B cell (primary cell): Measurements from ENCODE around the gene KCTD14. TPM values are rescaled to one million over a fixed set of nuclear protein-coding genes. Genes with fewer than 3 reads are reported as not detected.

Experiments
- ATAC-seq: fragments of 200-7000 bp; cut with Tn5 transposase; one replicate; pipeline ENCODE4 v1.10.0; 2021; ENCODE audit warnings: low read depth, mild to moderate bottlenecking, moderate number of reproducible peaks, moderate library complexity
- CTCF ChIA-PET: fragments of 350-600 bp; sonication (Branson Sonifier 250); formaldehyde crosslinking; loops from one replicate; lab custom pipeline; 2021; ENCODE audit warnings: antibody characterized with exemption, inconsistent platforms; lab: Charles Lee
- POLR2A ChIA-PET: fragments of 350-600 bp; sonication (Branson Sonifier 250); formaldehyde crosslinking; loops from one replicate; lab custom pipeline; 2021; ENCODE audit warnings: antibody characterized with exemption; lab: Charles Lee
- DNase-seq: peaks from one replicate; pipeline ENCODE4 v3.0.0; 2013
- H2AFZ ChIP-seq: 2 replicates; pipeline ENCODE4 v1.6.1; 2012; ENCODE audit warnings: mild to moderate bottlenecking, low read depth, low read length; ENCODE audit not compliant: insufficient read depth, poor library complexity, severe bottlenecking
- H3K27ac ChIP-seq, 2 donors: 1 replicate in 1 of 2; 2 replicates in 1 of 2; pipeline ENCODE4 v1.5.1; 2012 to 2013; ENCODE audit warnings: low read length in 2 of 2, mild to moderate bottlenecking in 2 of 2, moderate library complexity in 1 of 2
- H3K27me3 ChIP-seq, 4 experiments: fragments of 200-600 bp in 1 of 4; sonication (generic) in 1 of 4; replicated peaks in 1 of 4; 1 replicate in 2 of 4; 2 replicates in 2 of 4; pipeline versions ENCODE4 v1.6.1 to v1.7.0; 2013 to 2016; ENCODE audit warnings: low read length in 3 of 4, mild to moderate bottlenecking in 2 of 4, mixed read lengths in 1 of 4, moderate library complexity in 1 of 4; ENCODE audit not compliant: insufficient read depth in 4 of 4, control insufficient read depth in 3 of 4; ENCODE audit errors: control extremely low read depth in 1 of 4
- H3K36me3 ChIP-seq, 2 experiments: replicated peaks in 1 of 2; 1 replicate in 1 of 2; 2 replicates in 1 of 2; pipeline versions ENCODE4 v1.6.1 to v1.7.1; 2013; ENCODE audit warnings: low read length in 1 of 2; ENCODE audit not compliant: insufficient read depth in 2 of 2, control insufficient read depth in 1 of 2; ENCODE audit errors: control extremely low read depth in 1 of 2, extremely low read depth in 1 of 2
- H3K4me1 ChIP-seq, 2 donors: fragments of 200-600 bp in 1 of 2; sonication (generic) in 1 of 2; 1 replicate in 1 of 2; 2 replicates in 1 of 2; pipeline versions ENCODE4 v1.5.1 to v1.6.1; 2013 to 2017; ENCODE audit warnings: low read length in 2 of 2; ENCODE audit not compliant: control insufficient read depth in 2 of 2, insufficient read depth in 2 of 2
- H3K4me2 ChIP-seq: replicated peaks from 2 replicates; pipeline ENCODE3; 2012; ENCODE audit warnings: mild to moderate bottlenecking, low read depth, low read length; ENCODE audit not compliant: poor library complexity, severe bottlenecking
- H3K4me3 ChIP-seq, 5 experiments: fragments of 200-600 bp in 1 of 5; sonication (generic) in 1 of 5; 1 replicate in 3 of 5; 2 replicates in 2 of 5; pipeline versions ENCODE4 v1.5.1 to v1.7.0; 2011 to 2016; ENCODE audit warnings: low read length in 4 of 5, mild to moderate bottlenecking in 4 of 5, low read depth in 2 of 5, control low read depth in 1 of 5, moderate library complexity in 1 of 5; ENCODE audit not compliant: insufficient read depth in 1 of 5; ENCODE audit errors: control extremely low read depth in 1 of 5, extremely low read depth in 1 of 5
- H3K79me2 ChIP-seq: fragments of 200-600 bp; sonication (generic); one replicate; pipeline ENCODE4 v1.6.0; 2016; ENCODE audit warnings: low read length; ENCODE audit not compliant: control insufficient read depth, insufficient read depth
- H3K9ac ChIP-seq: fragments of 200-600 bp; sonication (generic); 2 replicates; pipeline ENCODE4 v1.6.1; 2017; ENCODE audit warnings: mild to moderate bottlenecking, low read length, moderate library complexity
- H3K9me3 ChIP-seq, 3 donors: one replicate each; pipeline versions ENCODE4 v1.6.1 to v1.7.1; 2013; ENCODE audit warnings: low read length in 2 of 3; ENCODE audit not compliant: control insufficient read depth in 2 of 3, insufficient read depth in 1 of 3; ENCODE audit errors: control extremely low read depth in 1 of 3
- H4K20me1 ChIP-seq: 2 replicates; pipeline ENCODE4 v1.6.0; 2012; ENCODE audit warnings: mild to moderate bottlenecking, low read length; ENCODE audit not compliant: insufficient read depth, control insufficient read depth, poor library complexity, severe bottlenecking
- H3K27ac Mint-ChIP-seq: one replicate; pipeline ENCODE4 v1.8.0; 2021; ENCODE audit warnings: mixed read lengths
- H3K27me3 Mint-ChIP-seq: one replicate; pipeline ENCODE4 v1.8.0; 2021; ENCODE audit warnings: mixed read lengths
- H3K4me1 Mint-ChIP-seq: one replicate; pipeline ENCODE4 v1.8.0; 2021; ENCODE audit warnings: mixed read lengths
- H3K4me3 Mint-ChIP-seq: one replicate; pipeline ENCODE4 v1.8.0; 2021; ENCODE audit warnings: mixed read lengths
- H3K9me3 Mint-ChIP-seq: one replicate; pipeline ENCODE4 v1.8.0; 2022; ENCODE audit warnings: mixed read lengths; ENCODE audit not compliant: insufficient read depth
- EZH2 ChIP-seq: IDR thresholded peaks from 2 replicates; pipeline ENCODE4 v1.6.1; 2012; ENCODE audit warnings: borderline replicate concordance, low read depth, mild to moderate bottlenecking, moderate library complexity, low read length; ENCODE audit not compliant: insufficient read depth, poor library complexity, severe bottlenecking
- WGBS: methylation state at CpG from one replicate; pipeline ENCODE4 v1.1.5; 2013; ENCODE audit warnings: missing lambda C conversion rate; ENCODE audit not compliant: insufficient coverage; 5-methylcytosine and 5-hydroxymethylcytosine counted together
- intact Hi-C: fragments of 100-400 bp; cut with micrococcal nuclease; formaldehyde crosslinking; loops from one replicate; pipeline ENCODE4 v1.10.0; 2022
- polyA plus RNA-seq: library from polyadenylated mRNA; depleted of rRNA; stranded (reverse); fragments of >200 nt; gene quantifications from 2 replicates; pipeline ENCODE4 v1.2.3, GENCODE V29; 2012
- total RNA-seq, 2 donors: library from RNA; stranded (reverse); fragments of 120-200 nt in 1 of 2; gene quantifications; 1 replicate in 1 of 2; 2 replicates in 1 of 2; pipeline versions ENCODE4 v1.2.3 to v1.2.4, GENCODE V29; 2013 to 2022
- TF ChIP-seq, protein P1 (sequence below): fragments of 200-600 bp; IDR thresholded peaks from one replicate; pipeline ENCODE4 v1.8.0; 2022; ENCODE audit warnings: antibody characterized with exemption, mild to moderate bottlenecking

Gene KCTD14
- total and polyA plus RNA-seq, 2 donors (not counting 1 experiment from before 2014, with no cell fraction given), result 0.18 TPM; not detected in 1

DNA sequence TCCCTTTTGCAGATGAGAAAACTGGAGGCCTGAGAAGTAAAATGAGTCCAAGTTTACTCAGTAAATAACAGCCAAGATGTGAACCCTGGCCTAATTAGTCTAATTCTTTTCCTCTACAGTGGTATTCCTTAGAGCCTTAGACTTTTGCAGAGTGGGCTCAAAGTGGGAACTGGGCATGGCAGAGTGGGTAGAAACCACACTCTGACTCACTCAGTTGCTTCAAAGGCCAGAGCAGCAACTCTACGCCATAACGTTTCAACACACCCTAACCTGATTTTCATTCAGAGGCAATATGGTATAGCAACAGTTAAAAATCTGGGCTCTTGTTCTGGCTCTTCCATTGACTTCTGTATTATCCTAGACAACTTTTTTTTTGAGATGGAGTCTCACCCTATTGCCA lies 43.4 kb upstream of the KCTD14 start:
- intact Hi-C loops, result no loop called here
- no peak for TF ChIP-seq EZH2
- TF ChIP-seq, protein P1, sequence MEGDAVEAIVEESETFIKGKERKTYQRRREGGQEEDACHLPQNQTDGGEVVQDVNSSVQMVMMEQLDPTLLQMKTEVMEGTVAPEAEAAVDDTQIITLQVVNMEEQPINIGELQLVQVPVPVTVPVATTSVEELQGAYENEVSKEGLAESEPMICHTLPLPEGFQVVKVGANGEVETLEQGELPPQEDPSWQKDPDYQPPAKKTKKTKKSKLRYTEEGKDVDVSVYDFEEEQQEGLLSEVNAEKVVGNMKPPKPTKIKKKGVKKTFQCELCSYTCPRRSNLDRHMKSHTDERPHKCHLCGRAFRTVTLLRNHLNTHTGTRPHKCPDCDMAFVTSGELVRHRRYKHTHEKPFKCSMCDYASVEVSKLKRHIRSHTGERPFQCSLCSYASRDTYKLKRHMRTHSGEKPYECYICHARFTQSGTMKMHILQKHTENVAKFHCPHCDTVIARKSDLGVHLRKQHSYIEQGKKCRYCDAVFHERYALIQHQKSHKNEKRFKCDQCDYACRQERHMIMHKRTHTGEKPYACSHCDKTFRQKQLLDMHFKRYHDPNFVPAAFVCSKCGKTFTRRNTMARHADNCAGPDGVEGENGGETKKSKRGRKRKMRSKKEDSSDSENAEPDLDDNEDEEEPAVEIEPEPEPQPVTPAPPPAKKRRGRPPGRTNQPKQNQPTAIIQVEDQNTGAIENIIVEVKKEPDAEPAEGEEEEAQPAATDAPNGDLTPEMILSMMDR, result no peak
- Histone ChIP-seq H3K9ac (no peak overlapping the region), H3K4me2 (no peak overlapping the region), H3K4me3 (no peak overlapping the region), H3K36me3 (peaks cover 7 to 33% of the 10 kb centered on the region in 2 experiments), H3K79me2 (peaks cover 4% of the 10 kb centered on the region), H3K4me1 (no peaks in the 10 kb centered on the region), H3K9me3 (no peaks in the 10 kb centered on the region), H4K20me1 (no peaks in the 10 kb centered on the region), H3K27me3 (no peaks in the 10 kb centered on the region), H2AFZ (no peak overlapping the region), H3K27ac (no peak overlapping the region)
- WGBS, result 100% methylated on average over 2 of the region's 2 CpGs
- Mint-ChIP-seq H3K27me3 (no peaks in the 10 kb centered on the region), H3K4me3 (no peak overlapping the region), H3K4me1 (no peaks in the 10 kb centered on the region), H3K27ac (no peak overlapping the region), H3K9me3 (no peaks in the 10 kb centered on the region)
- DNase-seq, result no peak
- ChIA-PET POLR2A (no interaction called here), CTCF (no interaction called here)
- ATAC-seq, result no peak

DNA sequence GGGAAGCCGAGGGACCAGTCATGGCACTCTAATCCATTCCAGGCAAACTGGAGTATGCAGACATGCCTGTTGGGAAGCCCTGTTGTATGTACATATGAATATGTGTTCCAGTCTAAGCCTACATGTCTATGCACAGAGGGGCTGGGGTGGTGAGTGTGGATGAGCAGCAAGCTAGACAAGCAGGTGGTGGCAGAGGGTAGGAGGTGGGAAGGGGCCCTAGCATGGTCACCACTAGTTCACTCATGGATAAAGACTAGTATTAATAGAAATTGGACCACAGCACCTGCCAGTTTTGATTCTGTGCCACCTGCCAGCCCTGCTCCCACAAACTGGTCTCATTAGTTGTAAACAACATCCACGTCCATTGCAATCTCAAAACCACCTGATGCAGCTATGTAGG lies 42.1 kb upstream of the KCTD14 start:
- Mint-ChIP-seq H3K27me3 (no peaks in the 10 kb centered on the region), H3K4me1 (no peaks in the 10 kb centered on the region), H3K9me3 (no peaks in the 10 kb centered on the region), H3K27ac (no peak overlapping the region), H3K4me3 (no peak overlapping the region)
- H3K36me3 ChIP-seq, result peaks cover 4 to 21% of the 10 kb centered on the region in 2 experiments
- POLR2A ChIA-PET, result no interaction called here
- WGBS, result 80% methylated on average over 1 of the region's 2 CpGs
- H3K9me3 ChIP-seq, result no peaks in the 10 kb centered on the region
- H3K4me1 ChIP-seq, result no peaks in the 10 kb centered on the region
- no peak overlapping the region for H3K27ac ChIP-seq
- H3K27me3 ChIP-seq, result no peaks in the 10 kb centered on the region
- DNase-seq (no peak), ATAC-seq (no peak)
- no peak overlapping the region for H3K9ac ChIP-seq
- TF ChIP-seq, protein P1, result no peak
- TF ChIP-seq EZH2, result no peak
- H3K79me2 ChIP-seq, result no peaks in the 10 kb centered on the region
- CTCF ChIA-PET, result no interaction called here
- no peak overlapping the region for H3K4me2 ChIP-seq
- intact Hi-C loops, result no loop called here
- H3K4me3 ChIP-seq, result no peak overlapping the region
- H2AFZ ChIP-seq, result no peak overlapping the region
- H4K20me1 ChIP-seq, result no peaks in the 10 kb centered on the region
